H1 (cell line): ENCODE results near the gene NDST3. TPM values are rescaled to one million over a fixed set of nuclear protein-coding genes. Genes with fewer than 3 reads are reported as not detected.

Source experiments
- CTCF ChIA-PET: fragments of 300-600 bp; sonication (Branson Sonifier 250); formaldehyde crosslinking; loops from one replicate; lab custom pipeline; 2021; ENCODE audit not compliant: partially characterized antibody; lab: Charles Lee
- POLR2A ChIA-PET: fragments of 300-600 bp; sonication (Branson Sonifier 250); formaldehyde crosslinking; loops from one replicate; lab custom pipeline; 2021; ENCODE audit warnings: inconsistent platforms; ENCODE audit not compliant: partially characterized antibody; lab: Charles Lee
- DNase-seq, 2 experiments: peaks; one replicate each; pipeline versions ENCODE4 v3.0.0 to v3.0.0-alpha.2; 2010 to 2022; ENCODE audit warnings: low spot score in 2 of 2, low read depth in 1 of 2, mixed read lengths in 1 of 2
- FAIRE-seq: peaks from 2 replicates; lab custom pipeline; 2011; peaks lifted over from hg19 to GRCh38; lab: Jason Lieb, UNC
- H2AFZ ChIP-seq: 2 replicates; pipeline ENCODE4 v1.8.1; 2012; ENCODE audit warnings: low read length, inconsistent platforms
- H2AK5ac ChIP-seq: 2 replicates; pipeline ENCODE4 v1.6.1; 2013; ENCODE audit warnings: low read depth, low read length
- H2BK120ac ChIP-seq: replicated peaks from 2 replicates; pipeline ENCODE3; 2013; ENCODE audit warnings: low read depth, low read length, inconsistent platforms
- H2BK12ac ChIP-seq: 2 replicates; pipeline ENCODE4 v1.6.1; 2013; ENCODE audit warnings: low read depth, low read length
- H2BK15ac ChIP-seq: 2 replicates; pipeline ENCODE4 v1.6.1; 2013; ENCODE audit warnings: low read length
- H2BK20ac ChIP-seq: 2 replicates; pipeline ENCODE4 v1.6.1; 2013; ENCODE audit warnings: low read length
- H2BK5ac ChIP-seq: 2 replicates; pipeline ENCODE4 v1.6.1; 2013; ENCODE audit warnings: low read depth, low read length
- H3K14ac ChIP-seq: 2 replicates; pipeline ENCODE4 v1.6.1; 2013; ENCODE audit warnings: inconsistent platforms; ENCODE audit not compliant: insufficient read length
- H3K18ac ChIP-seq: 2 replicates; pipeline ENCODE4 v1.6.1; 2013; ENCODE audit warnings: low read length; ENCODE audit errors: extremely low read depth
- H3K23ac ChIP-seq: 2 replicates; pipeline ENCODE4 v1.6.1; 2013; ENCODE audit warnings: inconsistent platforms; ENCODE audit not compliant: insufficient read length
- H3K23me2 ChIP-seq: 2 replicates; pipeline ENCODE4 v1.6.1; 2013; ENCODE audit warnings: low read depth, low read length
- H3K27ac ChIP-seq: 2 replicates; pipeline ENCODE4 v1.6.1; 2011; ENCODE audit warnings: low read depth, low read length, inconsistent platforms
- H3K27me3 ChIP-seq, 4 experiments: replicated peaks in 1 of 4; 1 replicate in 1 of 4; 2 replicates in 3 of 4; pipeline versions ENCODE4 v1.6.1 to v1.8.1; 2011 to 2013; ENCODE audit warnings: low read length in 3 of 4, mild to moderate bottlenecking in 3 of 4, inconsistent platforms in 2 of 4, mixed read lengths in 2 of 4, moderate library complexity in 1 of 4; ENCODE audit not compliant: control insufficient read depth in 3 of 4, insufficient read depth in 3 of 4; ENCODE audit errors: extremely low read depth in 1 of 4
- H3K36me3 ChIP-seq, 4 experiments: 2 replicates each; pipeline versions ENCODE4 v1.6.1 to v1.8.1; 2011 to 2013; ENCODE audit warnings: mild to moderate bottlenecking in 4 of 4, low read length in 3 of 4, moderate library complexity in 2 of 4, control low read depth in 1 of 4, inconsistent platforms in 1 of 4; ENCODE audit not compliant: insufficient read depth in 4 of 4, control insufficient read depth in 2 of 4
- H3K4ac ChIP-seq: replicated peaks from 2 replicates; pipeline ENCODE3; 2013; ENCODE audit warnings: low read length, low read depth, mixed read lengths, inconsistent platforms; ENCODE audit not compliant: insufficient read length
- H3K4me1 ChIP-seq, 4 experiments: replicated peaks in 1 of 4; 1 replicate in 1 of 4; 2 replicates in 3 of 4; pipeline versions ENCODE4 v1.6.1 to v1.8.1; 2011 to 2013; ENCODE audit warnings: low read length in 3 of 4, inconsistent platforms in 2 of 4, mixed read lengths in 1 of 4; ENCODE audit not compliant: insufficient read depth in 4 of 4, control insufficient read depth in 3 of 4
- H3K4me2 ChIP-seq, 2 experiments: 2 replicates each; pipeline versions ENCODE4 v1.6.1 to v1.8.1; 2011 to 2013; ENCODE audit warnings: low read depth in 2 of 2, low read length in 2 of 2, control low read depth in 1 of 2, inconsistent platforms in 1 of 2, mild to moderate bottlenecking in 1 of 2; ENCODE audit not compliant: insufficient read depth in 1 of 2
- H3K4me3 ChIP-seq, 4 experiments: fragments of 200-600, 300-600 bp in 1 of 4; sonication (generic), shearing (Covaris generic), sonication (Bioruptor Twin) in 1 of 4; 2 replicates each; pipeline versions ENCODE4 v1.5.1 to v1.8.1; 2011 to 2016; ENCODE audit warnings: low read length in 4 of 4, low read depth in 3 of 4, control low read depth in 2 of 4, inconsistent platforms in 2 of 4, mild to moderate bottlenecking in 2 of 4, mixed read lengths in 1 of 4, moderate library complexity in 1 of 4; ENCODE audit not compliant: insufficient read depth in 2 of 4; ENCODE audit errors: extremely low read depth in 1 of 4
- H3K56ac ChIP-seq: replicated peaks from 2 replicates; pipeline ENCODE3; 2013; ENCODE audit warnings: low read depth, mild to moderate bottlenecking, mixed read lengths, low read length, inconsistent platforms; ENCODE audit not compliant: insufficient read length
- H3K79me1 ChIP-seq: 2 replicates; pipeline ENCODE4 v1.6.1; 2013; ENCODE audit warnings: low read depth, low read length, control low read depth
- H3K79me2 ChIP-seq, 2 experiments: 2 replicates each; pipeline versions ENCODE4 v1.6.1 to v1.8.1; 2012 to 2013; ENCODE audit warnings: low read length in 2 of 2, mild to moderate bottlenecking in 2 of 2, inconsistent platforms in 1 of 2; ENCODE audit not compliant: insufficient read depth in 2 of 2, control insufficient read depth in 1 of 2
- H3K9ac ChIP-seq, 4 experiments: replicated peaks in 1 of 4; 1 replicate in 1 of 4; 2 replicates in 3 of 4; pipeline versions ENCODE4 v1.6.1 to v1.8.1; 2011 to 2013; ENCODE audit warnings: low read depth in 3 of 4, low read length in 3 of 4, control low read depth in 2 of 4, mild to moderate bottlenecking in 2 of 4, moderate library complexity in 2 of 4, inconsistent platforms in 1 of 4; ENCODE audit errors: extremely low read depth in 1 of 4
- H3K9me3 ChIP-seq, 2 experiments: 2 replicates each; pipeline versions ENCODE4 v1.6.1 to v1.8.1; 2012 to 2013; ENCODE audit warnings: mild to moderate bottlenecking in 2 of 2, moderate library complexity in 2 of 2, control low read depth in 1 of 2, inconsistent platforms in 1 of 2, low read depth in 1 of 2, low read length in 1 of 2, mixed read lengths in 1 of 2; ENCODE audit not compliant: insufficient read depth in 2 of 2
- H4K20me1 ChIP-seq, 2 experiments: replicated peaks in 1 of 2; 2 replicates each; pipeline versions ENCODE3 to v1.8.1; 2011 to 2013; ENCODE audit warnings: inconsistent platforms in 2 of 2, low read length in 2 of 2, mild to moderate bottlenecking in 1 of 2; ENCODE audit not compliant: insufficient read depth in 2 of 2, control insufficient read depth in 1 of 2
- H4K5ac ChIP-seq: 2 replicates; pipeline ENCODE4 v1.6.1; 2013; ENCODE audit warnings: low read length, low read depth, mixed read lengths, inconsistent platforms; ENCODE audit not compliant: insufficient read length
- H4K8ac ChIP-seq: 2 replicates; pipeline ENCODE4 v1.8.0; 2013; ENCODE audit warnings: mild to moderate bottlenecking, moderate library complexity, low read length, inconsistent platforms; ENCODE audit not compliant: insufficient read depth; ENCODE audit errors: extremely low read depth
- H4K91ac ChIP-seq: replicated peaks from 2 replicates; pipeline ENCODE3; 2013; ENCODE audit warnings: low read length, mixed read lengths, inconsistent platforms; ENCODE audit not compliant: insufficient read length
- BACH1 ChIP-seq: IDR thresholded peaks from 2 replicates; pipeline ENCODE4 v1.6.1; 2012; ENCODE audit warnings: low read length, improper control_type of control experiment
- BCL11A ChIP-seq, 2 experiments: IDR thresholded peaks; one replicate each; pipeline ENCODE4 v1.6.1; 2011; ENCODE audit warnings: low read depth in 2 of 2, low read length in 2 of 2, mild to moderate bottlenecking in 2 of 2
- BRCA1 ChIP-seq: IDR thresholded peaks from 2 replicates; pipeline ENCODE4 v1.6.1; 2012; ENCODE audit warnings: low read depth, low read length, improper control_type of control experiment
- CBX5 ChIP-seq: fragments of 300-800, 300-1000 bp; sonication (generic); IDR thresholded peaks from 2 replicates; pipeline ENCODE4 v1.7.1; 2016; ENCODE audit warnings: antibody characterized with exemption, low read length, low read depth
- CREB1 ChIP-seq: IDR thresholded peaks from 2 replicates; pipeline ENCODE4 v1.6.1; 2012; ENCODE audit warnings: inconsistent platforms
- GTF2F1 ChIP-seq: IDR thresholded peaks from 2 replicates; pipeline ENCODE4 v1.6.1; 2012; ENCODE audit warnings: low read depth, low read length, improper control_type of control experiment, borderline replicate concordance
- POU5F1 ChIP-seq: IDR thresholded peaks from 2 replicates; pipeline ENCODE4 v1.6.1; 2011; ENCODE audit warnings: low read depth, mild to moderate bottlenecking, low read length, moderate library complexity
- RAD21 ChIP-seq, 2 experiments: IDR thresholded peaks in 1 of 2; conservative IDR thresholded peaks in 1 of 2; 2 replicates each; pipeline ENCODE4 v1.6.1; 2011; ENCODE audit warnings: low read depth in 2 of 2, low read length in 2 of 2, improper control_type of control experiment in 1 of 2, inconsistent platforms in 1 of 2, mild to moderate bottlenecking in 1 of 2, moderate library complexity in 1 of 2
- RNF2 ChIP-seq: fragments of 200-900, 300-1000 bp; sonication (generic); IDR thresholded peaks from 2 replicates; pipeline ENCODE4 v1.7.1; 2016; ENCODE audit warnings: borderline replicate concordance, low read depth, mild to moderate bottlenecking, antibody characterized with exemption, low read length; ENCODE audit not compliant: poor library complexity, severe bottlenecking; ENCODE audit errors: missing control alignments
- SIX5 ChIP-seq: IDR thresholded peaks from 2 replicates; pipeline ENCODE4 v1.6.1; 2011; ENCODE audit warnings: mild to moderate bottlenecking, low read depth, low read length
- SUZ12 ChIP-seq: fragments of 200-600 bp; sonication (generic); IDR thresholded peaks from 2 replicates; pipeline ENCODE4 v1.6.1; 2012; ENCODE audit warnings: mild to moderate bottlenecking, inconsistent platforms, low read length, moderate library complexity, mixed read lengths
- TBP ChIP-seq: IDR thresholded peaks from 2 replicates; pipeline ENCODE4 v1.6.1; 2011; ENCODE audit warnings: low read depth, low read length, improper control_type of control experiment
- USF2 ChIP-seq: IDR thresholded peaks from 2 replicates; pipeline ENCODE4 v1.6.1; 2011; ENCODE audit warnings: low read length, improper control_type of control experiment
- YY1 ChIP-seq: IDR thresholded peaks from 2 replicates; pipeline ENCODE4 v1.6.1; 2011; ENCODE audit warnings: low read depth, mild to moderate bottlenecking, low read length
- WGBS, 2 experiments: shearing (Covaris generic) in 1 of 2; methylation state at CpG; one replicate each; pipeline versions ENCODE4 v1.1.6 to v1.1.7; 2013 to 2015; ENCODE audit warnings: low lambda C conversion rate in 2 of 2, mixed read lengths in 2 of 2, inconsistent platforms in 1 of 2, low coverage in 1 of 2, missing lambda C conversion rate in 1 of 2; ENCODE audit not compliant: insufficient replicate concordance in 2 of 2, insufficient coverage in 1 of 2, insufficient read length in 1 of 2; ENCODE audit errors: extremely low coverage in 1 of 2, missing lambda C conversion rate in 1 of 2; 5-methylcytosine and 5-hydroxymethylcytosine counted together
- polyA plus RNA-seq, 7 experiments: library from polyadenylated mRNA; depleted of rRNA in 3 of 7; stranded (reverse) in 5 of 7; unstranded in 2 of 7; fragments of >200 nt in 5 of 7; fragments of 200-250 nt in 2 of 7; gene quantifications; 1 replicate in 5 of 7; 2 replicates in 1 of 7; 4 replicates in 1 of 7; pipeline versions ENCODE4 v1.2.1 to v1.2.3, GENCODE V29; 2011 to 2013; ENCODE audit warnings: missing spikeins in 2 of 7, mixed read lengths in 2 of 7
- total RNA-seq: library from RNA; stranded (reverse); fragmentation: NEBNext Ultra II Directional; extraction: Animal tissue kit (Norgen Biotek cat#: 25700); gene quantifications from 2 replicates; pipeline ENCODE4 v1.2.1, GENCODE V29; 2021

The NDST3 gene
- total and polyA plus RNA-seq, 2 of the 8 experiments (the other 6 are each of a cell fraction or from before 2014, with no cell fraction given): 0.35 to 0.60 TPM

- no peak overlapping the region for H3K23ac ChIP-seq
- no peak overlapping the region for H2BK120ac ChIP-seq
- no peak overlapping the region for H4K5ac ChIP-seq
- H3K18ac ChIP-seq: no peak overlapping the region
- H3K9ac ChIP-seq: no peak overlapping the region
- H2BK12ac ChIP-seq: no peak overlapping the region
- POLR2A ChIA-PET: no interaction called here
- H3K4ac ChIP-seq: no peak overlapping the region
- H3K14ac ChIP-seq: no peak overlapping the region
- H3K9me3 ChIP-seq: no peaks in the 10 kb centered on the region
- no peak overlapping the region for H2BK15ac ChIP-seq
- H3K79me2 ChIP-seq: no peaks in the 10 kb centered on the region
- no peaks in the 10 kb centered on the region; the same call in 1 of the 2 replicates for H3K23me2 ChIP-seq
- no peak overlapping the region for H3K56ac ChIP-seq
- 72% methylated on average over 2 of the region's 2 CpGs; no CpG with 5 or more reads in 1 of the 2 experiments for WGBS, 2 experiments
- CTCF ChIA-PET: interaction anchor here (0.7 to 0.8 kb wide), 3 partner anchors 121 to 454 kb away, joined by 3 to 4 read pairs (median 3); no protein-coding TSS in a partner anchor
- H3K4me2 ChIP-seq: no peak overlapping the region
- FAIRE-seq: no peak
- H3K79me1 ChIP-seq: no peaks in the 10 kb centered on the region
- no peak overlapping the region for H3K4me3 ChIP-seq
- no peak overlapping the region for H2AFZ ChIP-seq
- H2BK20ac ChIP-seq: no peak overlapping the region
- no peak overlapping the region for H3K27ac ChIP-seq
- H3K27me3 ChIP-seq: peaks cover 0 to 2% (median under 1%) of the 10 kb centered on the region in 4 experiments; a peak in 1 of 7 replicates
- TF ChIP-seq POU5F1: no peak
- TF ChIP-seq CBX5: no peak
- TF ChIP-seq SIX5: no peak
- TF ChIP-seq USF2: no peak
- TF ChIP-seq RAD21 (IDR thresholded peaks at IDR 0.05 in 1 of 2, conservative IDR thresholded peaks at IDR 0.05 in 1 of 2; ENCODE audit: low read depth in 2 of 2, low read length in 2 of 2): no peak
- TF ChIP-seq TBP: no peak
- no peak for TF ChIP-seq SUZ12
- no peak for TF ChIP-seq BRCA1
- no peak for TF ChIP-seq RNF2
- no peak for TF ChIP-seq BCL11A (IDR thresholded peaks at IDR 0.05; ENCODE audit: low read depth in 2 of 2, low read length in 2 of 2)
- no peak for TF ChIP-seq BACH1
- no peak for TF ChIP-seq GTF2F1
- no peak for TF ChIP-seq YY1
- TF ChIP-seq CREB1: no peak
- no peaks in the 10 kb centered on the region for H4K20me1 ChIP-seq
- DNase-seq: no peak
- H2BK5ac ChIP-seq: no peak overlapping the region
- H4K8ac ChIP-seq: no peak overlapping the region
- H4K91ac ChIP-seq: no peak overlapping the region
- H3K36me3 ChIP-seq: no peaks in the 10 kb centered on the region
- H2AK5ac ChIP-seq: no peak overlapping the region
- H3K4me1 ChIP-seq: no peaks in the 10 kb centered on the region; a peak in 1 of 7 replicates
Observed at GRCh38 chr4:118036336-118036735, 2.0 kb downstream of the NDST3 start.
